PFSK-1 (cell line): ENCODE results near the gene AREG.
A peak's percentile ranks its signal among the peaks of the same experiment; 100 is the strongest.

ENCODE experiments used
- POLR2AphosphoS5 ChIP-seq: IDR thresholded peaks from 2 replicates; pipeline ENCODE4 v1.6.1; 2012; ENCODE audit warnings: low read depth, mild to moderate bottlenecking, control low read depth, low read length, moderate library complexity
- REST ChIP-seq, 2 experiments: IDR thresholded peaks; 2 replicates each; pipeline versions ENCODE4 v1.6.1 to v1.8.0; 2011 to 2012; ENCODE audit warnings: low read depth in 2 of 2, low read length in 2 of 2, control low read depth in 1 of 2, inconsistent platforms in 1 of 2, mild to moderate bottlenecking in 1 of 2, moderate library complexity in 1 of 2; ENCODE audit not compliant: insufficient read depth in 1 of 2
- SIN3A ChIP-seq: IDR thresholded peaks from 2 replicates; pipeline ENCODE4 v1.6.1; 2012; ENCODE audit warnings: mild to moderate bottlenecking, low read length, moderate library complexity, borderline replicate concordance; ENCODE audit not compliant: insufficient read depth
- TAF1 ChIP-seq: IDR thresholded peaks from 2 replicates; pipeline ENCODE4 v1.6.1; 2012; ENCODE audit warnings: low read length, control low read depth, borderline replicate concordance; ENCODE audit not compliant: insufficient read depth

- TF ChIP-seq TAF1: no peak
- no peak for TF ChIP-seq POLR2AphosphoS5
- TF ChIP-seq SIN3A: 0 out of 2 replicates have a peak, but pooled peaks have one; percentile 71
- TF ChIP-seq REST (IDR thresholded peaks at IDR 0.05; ENCODE audit: insufficient read depth in 1 of 2, low read depth in 2 of 2, low read length in 2 of 2): peak in 1 of 2 experiments; percentile 47; a peak in 1 of 4 replicates
These were observed 58.6 kb downstream of the AREG start for GRCh38 chr4:74503580-74503979.
